NB4 (cell line): Measurements from ENCODE around the gene ADPGK.

Experiments used
- CTCF ChIP-seq: IDR thresholded peaks from one replicate; pipeline ENCODE4 v1.5.1; 2012; ENCODE audit warnings: low read depth, low read length
- POLR2A ChIP-seq: IDR thresholded peaks from 2 replicates; pipeline ENCODE4 v1.6.1; 2011; ENCODE audit warnings: mild to moderate bottlenecking; ENCODE audit not compliant: insufficient read length; ENCODE audit errors: extremely low read depth

- TF ChIP-seq POLR2A (no peak), CTCF (no peak)
Measured at GRCh38 chr15:72751751-72752455, 31.7 kb downstream of the ADPGK start.
